ENCODE data around the gene ZDHHC24.

The ZDHHC24 gene, protein sequence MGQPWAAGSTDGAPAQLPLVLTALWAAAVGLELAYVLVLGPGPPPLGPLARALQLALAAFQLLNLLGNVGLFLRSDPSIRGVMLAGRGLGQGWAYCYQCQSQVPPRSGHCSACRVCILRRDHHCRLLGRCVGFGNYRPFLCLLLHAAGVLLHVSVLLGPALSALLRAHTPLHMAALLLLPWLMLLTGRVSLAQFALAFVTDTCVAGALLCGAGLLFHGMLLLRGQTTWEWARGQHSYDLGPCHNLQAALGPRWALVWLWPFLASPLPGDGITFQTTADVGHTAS

DNA sequence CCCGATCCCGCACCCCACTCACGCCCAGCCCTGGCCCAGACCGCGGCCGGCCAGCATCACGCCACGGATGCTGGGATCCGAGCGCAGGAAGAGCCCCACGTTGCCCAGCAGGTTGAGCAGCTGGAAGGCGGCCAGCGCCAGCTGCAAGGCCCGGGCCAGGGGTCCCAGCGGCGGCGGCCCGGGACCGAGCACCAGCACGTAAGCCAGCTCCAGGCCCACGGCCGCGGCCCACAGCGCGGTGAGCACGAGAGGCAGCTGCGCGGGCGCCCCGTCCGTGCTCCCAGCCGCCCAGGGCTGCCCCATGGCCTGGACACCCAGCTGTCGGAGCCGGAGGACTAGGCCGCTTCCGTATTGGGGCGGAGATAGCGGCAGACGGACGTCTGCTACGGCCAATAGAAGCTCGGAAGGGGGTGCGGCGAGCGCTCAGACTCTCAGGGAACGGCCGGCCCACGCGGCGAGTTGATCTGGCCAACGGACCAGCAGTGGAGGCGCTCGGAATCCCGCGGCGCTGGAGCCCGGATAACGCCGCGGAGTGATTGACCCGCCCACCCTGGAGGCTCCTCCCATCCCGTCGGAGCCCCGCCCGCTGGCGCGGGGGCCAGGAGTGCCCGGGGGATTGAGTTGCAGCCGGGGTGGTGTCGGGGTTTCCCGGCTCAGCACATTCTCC is at the start of gene ZDHHC24:
Gene ZDHHC24 (minus strand): TSS at position 348 of the 667 bp plus-strand sequence. CDS start 45 bp downstream, at position 303.
- TF ChIP-seq, protein P1, sequence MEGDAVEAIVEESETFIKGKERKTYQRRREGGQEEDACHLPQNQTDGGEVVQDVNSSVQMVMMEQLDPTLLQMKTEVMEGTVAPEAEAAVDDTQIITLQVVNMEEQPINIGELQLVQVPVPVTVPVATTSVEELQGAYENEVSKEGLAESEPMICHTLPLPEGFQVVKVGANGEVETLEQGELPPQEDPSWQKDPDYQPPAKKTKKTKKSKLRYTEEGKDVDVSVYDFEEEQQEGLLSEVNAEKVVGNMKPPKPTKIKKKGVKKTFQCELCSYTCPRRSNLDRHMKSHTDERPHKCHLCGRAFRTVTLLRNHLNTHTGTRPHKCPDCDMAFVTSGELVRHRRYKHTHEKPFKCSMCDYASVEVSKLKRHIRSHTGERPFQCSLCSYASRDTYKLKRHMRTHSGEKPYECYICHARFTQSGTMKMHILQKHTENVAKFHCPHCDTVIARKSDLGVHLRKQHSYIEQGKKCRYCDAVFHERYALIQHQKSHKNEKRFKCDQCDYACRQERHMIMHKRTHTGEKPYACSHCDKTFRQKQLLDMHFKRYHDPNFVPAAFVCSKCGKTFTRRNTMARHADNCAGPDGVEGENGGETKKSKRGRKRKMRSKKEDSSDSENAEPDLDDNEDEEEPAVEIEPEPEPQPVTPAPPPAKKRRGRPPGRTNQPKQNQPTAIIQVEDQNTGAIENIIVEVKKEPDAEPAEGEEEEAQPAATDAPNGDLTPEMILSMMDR (IDR thresholded peaks at IDR 0.05; ENCODE audit: low read depth, low read length), result no peak
- H3K4me3 ChIP-seq (ENCODE audit: low read depth, low read length), result peak within 1 kb of the TSS; percentile 71
- DNase-seq (ENCODE audit: low read depth, low spot score), result peak; percentile 99
- in situ Hi-C loops (cut with HindIII; ENCODE audit: low sequenced_read_pairs), result no loop called here

DNA sequence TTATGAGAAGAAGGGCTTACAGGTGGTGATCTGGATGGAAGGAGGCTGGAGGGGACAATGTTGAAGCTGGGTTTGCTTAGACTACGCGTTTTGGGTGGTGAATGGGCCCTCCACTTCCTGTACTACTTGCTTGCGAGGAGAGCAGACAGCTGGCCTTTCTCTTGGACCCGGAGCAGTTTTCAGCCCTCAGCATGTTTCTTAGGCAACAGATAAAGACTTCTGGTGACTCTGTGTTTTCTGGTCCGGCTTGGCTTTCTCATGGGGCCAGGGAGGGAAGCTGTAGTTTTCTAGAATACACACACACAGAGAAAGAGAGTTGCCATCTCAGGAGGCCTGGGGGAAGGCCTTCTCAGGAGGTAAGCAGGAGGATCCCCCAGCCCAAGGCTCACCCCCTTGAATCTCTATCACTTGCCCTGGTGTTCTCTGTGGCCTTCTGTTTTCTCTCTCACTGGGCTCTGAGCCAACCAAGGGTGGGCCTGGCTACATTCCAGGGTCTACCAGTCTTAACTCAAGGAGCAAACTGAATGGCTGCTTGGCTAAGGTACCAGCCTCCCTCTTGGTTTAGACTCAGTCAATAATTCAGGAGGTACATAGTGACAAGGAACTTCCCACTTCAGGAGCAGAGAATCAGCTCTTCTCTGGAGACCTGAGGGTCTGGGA is 49.5 kb upstream of the ZDHHC24 start:
- in situ Hi-C loops (cut with HindIII; ENCODE audit: low sequenced_read_pairs), result no loop called here
- TF ChIP-seq, protein P1 (IDR thresholded peaks at IDR 0.05; ENCODE audit: low read depth, low read length), result no peak
- H3K4me3 ChIP-seq (ENCODE audit: low read depth, low read length), result no peak overlapping the region

DNA sequence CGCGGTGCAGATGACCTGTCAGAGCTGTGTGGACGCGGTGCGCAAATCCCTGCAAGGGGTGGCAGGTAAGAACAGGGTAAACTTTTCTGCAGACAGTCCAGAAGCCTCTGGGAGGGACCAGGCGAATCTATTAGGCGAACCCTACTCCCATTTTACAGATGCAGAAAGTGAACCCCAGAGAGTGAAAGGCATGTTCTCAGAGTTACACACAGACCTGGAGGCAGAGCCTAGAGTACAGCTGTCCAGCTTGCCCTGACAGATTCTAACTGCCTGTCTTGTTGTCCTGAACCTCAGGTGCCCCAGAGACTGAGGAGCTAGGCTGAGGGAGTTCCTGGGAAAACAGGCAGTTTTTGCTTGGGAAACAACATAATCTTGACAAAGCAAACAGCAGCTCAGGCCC is 47.8 kb upstream of the ZDHHC24 start:
- H3K4me3 ChIP-seq (ENCODE audit: low read depth, low read length), result peak overlapping the region; percentile 75
- TF ChIP-seq, protein P1 (IDR thresholded peaks at IDR 0.05; ENCODE audit: low read depth, low read length), result no peak
- no peak for DNase-seq (ENCODE audit: low read depth, low spot score)
- in situ Hi-C loops (cut with HindIII; ENCODE audit: low sequenced_read_pairs), result no loop called here

More for the DNA sequence above, 49.5 kb upstream of the ZDHHC24 start:
- DNase-seq (ENCODE audit: low read depth, low spot score), result no peak

DNA sequence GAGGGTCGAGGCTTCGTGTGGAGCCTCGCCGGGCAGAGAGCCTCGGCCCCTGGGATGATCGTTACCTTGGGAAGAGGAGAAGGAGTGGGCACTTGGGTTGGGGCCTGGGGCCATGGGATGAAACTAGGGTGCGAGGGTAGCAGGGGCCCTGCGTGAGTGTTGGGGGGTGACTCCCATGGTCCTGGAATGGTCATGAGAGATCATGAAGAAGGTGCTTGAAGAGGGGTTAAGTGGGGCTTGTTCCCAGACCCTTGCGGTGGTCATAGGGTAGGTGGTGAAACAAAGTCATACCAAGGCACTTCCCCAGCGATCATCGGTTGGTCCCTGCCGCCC is 47.4 kb upstream of the ZDHHC24 start:
- in situ Hi-C loops (cut with HindIII; ENCODE audit: low sequenced_read_pairs), result no loop called here
- peak overlapping the region; percentile 75 for H3K4me3 ChIP-seq (ENCODE audit: low read depth, low read length)
- no peak for DNase-seq (ENCODE audit: low read depth, low spot score)
- TF ChIP-seq, protein P1 (IDR thresholded peaks at IDR 0.05; ENCODE audit: low read depth, low read length), result no peak

DNA sequence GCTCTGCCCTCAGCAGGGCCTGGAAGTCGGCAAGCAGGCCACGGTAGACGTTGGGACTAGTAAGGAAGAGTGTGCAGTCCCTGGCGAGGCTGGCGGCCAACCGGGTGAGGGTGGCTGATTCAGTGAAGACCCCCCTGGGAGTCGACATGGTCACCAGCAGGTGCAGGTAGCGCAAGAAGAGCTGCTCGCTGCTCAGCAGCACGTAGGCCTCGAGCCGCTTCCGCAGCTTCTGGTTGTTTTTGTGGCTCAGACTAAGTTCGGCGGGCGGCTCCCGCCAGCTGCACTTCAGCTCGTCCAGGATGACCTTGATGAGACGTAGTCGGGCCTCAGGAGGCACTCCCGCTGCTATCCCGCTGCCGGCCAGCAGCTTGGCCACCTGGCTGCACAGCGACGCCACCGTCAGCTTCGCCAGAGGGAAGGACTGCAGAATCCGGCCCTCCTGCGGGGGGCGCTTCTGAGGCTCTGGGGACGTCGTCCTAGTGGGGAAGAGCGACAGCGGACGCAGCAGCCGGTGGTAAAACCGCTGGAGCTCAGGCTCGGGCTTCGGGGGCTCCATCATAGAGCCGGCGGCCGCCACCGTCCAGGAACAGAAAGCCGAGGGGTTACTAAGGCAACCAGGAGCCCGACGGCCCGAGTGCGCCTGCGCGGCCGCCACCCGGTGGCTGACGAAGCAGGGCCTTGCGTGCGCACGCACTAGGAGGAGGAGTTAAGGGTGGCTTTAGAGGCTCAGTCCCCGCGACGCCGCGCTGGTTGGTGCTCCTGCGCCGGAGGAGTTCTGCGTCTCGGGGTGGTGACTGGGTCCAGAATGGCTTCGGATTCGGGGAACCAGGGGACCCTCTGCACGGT is 46.8 kb upstream of the ZDHHC24 start, which contains the start of the genes CCDC87 and CCS:
Gene CCDC87 (minus strand): TSS at position 607 of the 846 bp plus-strand sequence. CDS start 48 bp downstream, at position 559.
Gene CCS (plus strand): TSS at position 729 of the 846 bp plus-strand sequence. CDS start 77 bp downstream, at position 806.
- TF ChIP-seq, protein P1 (IDR thresholded peaks at IDR 0.05; ENCODE audit: low read depth, low read length), result peak; percentile 67
- peak within 1 kb of the TSS; percentile 75 for H3K4me3 ChIP-seq (ENCODE audit: low read depth, low read length)
- in situ Hi-C loops (cut with HindIII; ENCODE audit: low sequenced_read_pairs), result no loop called here
- DNase-seq (ENCODE audit: low read depth, low spot score), result peak; percentile 95

DNA sequence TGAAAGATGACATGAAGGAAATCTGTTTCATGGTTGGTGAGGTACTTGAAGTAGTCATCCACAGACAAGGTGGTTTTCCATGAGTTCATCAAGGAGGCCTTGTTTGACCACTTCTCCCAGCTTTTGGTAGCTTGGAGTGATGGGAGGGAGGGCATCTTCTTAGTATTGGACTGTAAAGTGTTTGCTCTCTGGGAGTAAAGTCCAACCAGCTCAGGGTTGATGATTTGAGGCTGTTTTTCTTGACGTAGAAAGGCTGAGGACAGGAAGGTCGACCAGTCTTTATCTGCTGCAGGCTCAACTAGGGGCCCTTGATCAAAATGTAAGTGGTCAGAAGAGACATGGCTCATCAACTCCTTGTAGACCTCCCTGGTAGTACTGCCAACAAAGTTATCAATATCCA is 45.3 kb upstream of the ZDHHC24 start:
- no peak for DNase-seq (ENCODE audit: low read depth, low spot score)
- in situ Hi-C loops (cut with HindIII; ENCODE audit: low sequenced_read_pairs), result no loop called here
- no peak overlapping the region for H3K4me3 ChIP-seq (ENCODE audit: low read depth, low read length)
- TF ChIP-seq, protein P1 (IDR thresholded peaks at IDR 0.05; ENCODE audit: low read depth, low read length), result no peak

Data from astrocyte of the spinal cord (primary cell).